HFFc6 (cell line): ENCODE measurements around the gene TDRD9. TPM values are rescaled to one million over a fixed set of nuclear protein-coding genes. Genes with fewer than 3 reads are reported as not detected.

Source experiments
- DNase-seq: peaks from one replicate; pipeline ENCODE4 v3.0.0-alpha.2; 2018
- H3K27ac Mint-ChIP-seq: 2 replicates; pipeline ENCODE4 v1.8.0; 2020; ENCODE audit warnings: mild to moderate bottlenecking, mixed read lengths
- H3K27me3 Mint-ChIP-seq: 2 replicates; pipeline ENCODE4 v1.8.0; 2021; ENCODE audit warnings: mild to moderate bottlenecking, moderate library complexity, mixed read lengths; ENCODE audit not compliant: insufficient read depth
- H3K36me3 Mint-ChIP-seq: 2 replicates; pipeline ENCODE4 v1.8.0; 2021; ENCODE audit warnings: low read depth, mixed read lengths
- H3K4me1 Mint-ChIP-seq: 2 replicates; pipeline ENCODE4 v1.8.0; 2020; ENCODE audit warnings: low read depth, mixed read lengths
- H3K4me3 Mint-ChIP-seq: 2 replicates; pipeline ENCODE4 v1.8.0; 2020; ENCODE audit warnings: mild to moderate bottlenecking, moderate library complexity, mixed read lengths
- H3K9me3 Mint-ChIP-seq: 2 replicates; pipeline ENCODE4 v1.8.0; 2020; ENCODE audit warnings: mild to moderate bottlenecking, mixed read lengths
- CTCF ChIP-seq: fragments of 200-600 bp; sonication (generic); IDR thresholded peaks from 2 replicates; pipeline ENCODE4 v1.5.0; 2021; ENCODE audit warnings: antibody characterized with exemption, mild to moderate bottlenecking
- total RNA-seq, 6 experiments: library from RNA; stranded (reverse); fragmentation: NEBNext Ultra II Directional; extraction: Animal tissue kit (Norgen Biotek cat#: 25700); gene quantifications; 2 replicates in 1 of 6; 3 replicates in 5 of 6; pipeline ENCODE4 v1.2.3, GENCODE V29; 2021

Gene TDRD9
- total RNA-seq, 6 experiments from 2014 or later: not detected

GRCh38 chr14:104037074-104037473 lies 108.8 kb downstream of the TDRD9 start:
- Mint-ChIP-seq H3K27me3 (peaks cover 26% of the 10 kb centered on the region), H3K4me3 (no peak overlapping the region), H3K4me1 (no peaks in the 10 kb centered on the region), H3K9me3 (no peaks in the 10 kb centered on the region), H3K27ac (no peak overlapping the region), H3K36me3 (no peaks in the 10 kb centered on the region)
- no peak for DNase-seq
- TF ChIP-seq CTCF: no peak

DNA sequence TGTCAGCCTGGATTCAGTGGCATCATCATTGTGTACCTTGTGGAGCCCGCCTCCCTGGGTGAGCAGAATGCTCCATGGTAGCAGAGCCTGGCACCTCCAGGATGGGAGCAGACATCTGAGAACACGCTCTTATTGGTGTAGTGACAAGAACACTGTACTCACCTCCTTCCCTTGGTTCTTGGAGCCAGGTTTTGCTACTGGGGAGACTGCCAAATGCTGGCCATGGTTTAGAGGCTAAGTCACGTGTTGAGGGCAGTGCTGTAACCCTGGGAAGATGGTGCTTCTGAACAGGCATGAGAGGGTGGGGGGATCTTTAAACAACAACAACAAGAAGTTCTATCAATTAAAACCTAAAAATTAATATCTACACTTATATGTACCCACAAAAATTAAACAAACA lies 109.6 kb downstream of the TDRD9 start:
- Mint-ChIP-seq H3K36me3 (no peaks in the 10 kb centered on the region), H3K4me3 (no peak overlapping the region), H3K9me3 (no peaks in the 10 kb centered on the region), H3K4me1 (no peaks in the 10 kb centered on the region), H3K27me3 (peaks cover 25% of the 10 kb centered on the region), H3K27ac (no peak overlapping the region)
- TF ChIP-seq CTCF: no peak
- DNase-seq: no peak

- H3K36me3 Mint-ChIP-seq: no peaks in the 10 kb centered on the region
- no peak overlapping the region for H3K27ac Mint-ChIP-seq
- H3K27me3 Mint-ChIP-seq: peaks cover 15% of the 10 kb centered on the region
- H3K4me3 Mint-ChIP-seq: no peak overlapping the region
- no peaks in the 10 kb centered on the region for H3K4me1 Mint-ChIP-seq
- TF ChIP-seq CTCF: no peak
- no peaks in the 10 kb centered on the region for H3K9me3 Mint-ChIP-seq
- no peak for DNase-seq
Observed at GRCh38 chr14:104039214-104039613, 111.0 kb downstream of the TDRD9 start.

DNA sequence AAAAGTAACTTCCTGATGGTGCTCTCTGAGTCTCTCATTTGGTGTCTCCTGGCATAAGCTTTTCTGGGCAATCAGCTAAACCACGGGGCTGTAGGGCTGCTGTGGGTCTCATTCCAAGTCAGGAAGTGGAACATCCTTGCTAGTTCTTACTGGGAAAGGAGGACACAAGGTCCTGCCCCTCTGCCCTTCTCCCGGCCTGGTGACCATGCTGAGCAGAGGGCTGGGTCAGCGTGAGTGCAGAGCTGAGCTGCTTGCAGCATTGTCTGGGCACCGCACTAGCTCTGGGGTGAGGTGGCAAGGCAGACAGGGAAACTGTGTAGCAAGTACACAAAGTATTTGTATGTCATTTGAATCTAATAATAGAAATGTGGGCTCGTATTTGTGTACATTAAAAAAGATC lies 112.3 kb downstream of the TDRD9 start:
- H3K4me3 Mint-ChIP-seq: no peak overlapping the region
- H3K9me3 Mint-ChIP-seq: no peaks in the 10 kb centered on the region
- no peak overlapping the region for H3K27ac Mint-ChIP-seq
- no peak for TF ChIP-seq CTCF
- peaks cover 13% of the 10 kb centered on the region for H3K27me3 Mint-ChIP-seq
- no peak for DNase-seq
- H3K36me3 Mint-ChIP-seq: no peaks in the 10 kb centered on the region
- no peaks in the 10 kb centered on the region for H3K4me1 Mint-ChIP-seq

GRCh38 chr14:104041430-104042104 lies 113.3 kb downstream of the TDRD9 start:
- no peak overlapping the region for H3K4me3 Mint-ChIP-seq
- H3K27me3 Mint-ChIP-seq: peaks cover 13% of the 10 kb centered on the region
- no peaks in the 10 kb centered on the region for H3K9me3 Mint-ChIP-seq
- DNase-seq: no peak
- no peaks in the 10 kb centered on the region for H3K4me1 Mint-ChIP-seq
- H3K36me3 Mint-ChIP-seq: no peaks in the 10 kb centered on the region
- TF ChIP-seq CTCF: no peak
- H3K27ac Mint-ChIP-seq: no peak overlapping the region

DNA sequence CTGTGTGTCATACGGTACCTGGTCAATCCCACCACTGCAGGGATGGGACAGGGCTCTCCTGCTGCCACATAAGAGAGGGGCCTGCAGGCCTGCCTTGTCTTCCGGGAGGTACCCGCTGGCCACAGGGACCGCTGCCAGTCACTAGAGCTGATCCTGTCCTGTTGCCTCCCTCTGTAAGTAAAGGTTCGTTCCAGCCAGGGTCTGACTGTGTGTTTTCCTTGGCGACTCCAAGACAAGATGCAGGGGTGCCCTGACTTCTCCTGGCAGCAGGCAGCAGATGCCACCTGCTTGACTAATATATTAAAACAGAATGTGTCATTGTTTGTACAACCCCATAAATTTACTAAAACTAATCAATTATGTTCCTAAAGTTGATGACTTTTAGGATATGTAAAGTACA lies 115.8 kb downstream of the TDRD9 start:
- Mint-ChIP-seq H3K9me3 (no peaks in the 10 kb centered on the region), H3K27ac (no peak overlapping the region), H3K4me3 (no peak overlapping the region), H3K27me3 (peaks cover 15% of the 10 kb centered on the region), H3K36me3 (no peaks in the 10 kb centered on the region), H3K4me1 (no peaks in the 10 kb centered on the region)
- TF ChIP-seq CTCF: no peak
- DNase-seq: no peak
